Ishikawa (cell line): ENCODE data around the gene PXDN.

Experiments
- EP300 ChIP-seq: IDR thresholded peaks from 2 replicates; pipeline ENCODE4 v1.6.1; 2012; ENCODE audit warnings: borderline replicate concordance
- FOXM1 ChIP-seq: IDR thresholded peaks from 2 replicates; pipeline ENCODE4 v1.6.1; 2012; ENCODE audit warnings: low read depth, borderline replicate concordance
- RAD21 ChIP-seq: IDR thresholded peaks from 2 replicates; pipeline ENCODE4 v1.6.1; 2012; ENCODE audit warnings: low read depth
- TAF1 ChIP-seq: IDR thresholded peaks from 2 replicates; pipeline ENCODE4 v1.6.1; 2012; ENCODE audit warnings: low read depth, mild to moderate bottlenecking
- TEAD4 ChIP-seq: IDR thresholded peaks from 2 replicates; pipeline ENCODE4 v1.6.1; 2012
- TF ChIP-seq, protein P1 (sequence below): IDR thresholded peaks from 2 replicates; pipeline ENCODE4 v1.6.1; 2012

DNA sequence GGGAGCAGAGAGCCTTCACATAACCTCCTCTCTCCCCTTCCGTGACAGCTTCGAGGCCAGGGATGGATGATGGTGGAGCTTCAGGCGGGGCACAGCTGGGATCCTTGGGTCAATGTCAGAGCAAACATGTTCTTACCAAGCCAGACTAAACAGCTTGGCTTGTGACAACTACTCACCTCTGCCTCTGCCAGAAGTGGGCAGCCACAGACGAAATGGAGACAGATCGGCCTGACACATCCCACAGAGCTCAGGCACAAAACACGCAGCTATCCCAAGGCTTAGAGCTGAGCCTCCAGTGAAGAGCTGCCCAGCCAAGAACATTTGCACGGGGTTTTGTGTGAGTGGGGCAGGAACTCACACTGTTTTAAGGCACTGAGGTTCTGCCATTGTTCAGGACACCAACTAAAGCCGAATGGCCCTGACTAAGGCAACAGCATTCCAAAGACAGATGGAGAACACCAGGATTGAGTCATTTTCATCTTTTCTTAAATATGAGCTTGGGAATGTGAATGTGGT, 12.8 kb downstream of the PXDN start:
- TF ChIP-seq RAD21 (no peak), TEAD4 (no peak), EP300 (no peak), TAF1 (no peak), FOXM1 (no peak)
- TF ChIP-seq, protein P1, sequence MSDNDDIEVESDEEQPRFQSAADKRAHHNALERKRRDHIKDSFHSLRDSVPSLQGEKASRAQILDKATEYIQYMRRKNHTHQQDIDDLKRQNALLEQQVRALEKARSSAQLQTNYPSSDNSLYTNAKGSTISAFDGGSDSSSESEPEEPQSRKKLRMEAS = no peak
